Cardiac fibroblast (primary cell): ENCODE results near the gene PRH1.

Experiments
- DNase-seq, 2 donors: peaks; one replicate each; pipeline versions ENCODE4 v3.0.0 to v3.0.0-alpha.2; 2010; ENCODE audit warnings: low read depth in 2 of 2
- H3K4me3 ChIP-seq, 2 donors: replicated peaks in 1 of 2; 1 replicate in 1 of 2; 2 replicates in 1 of 2; pipeline ENCODE4 v1.5.1; 2011; ENCODE audit warnings: low read depth in 2 of 2, low read length in 2 of 2, mild to moderate bottlenecking in 2 of 2, moderate library complexity in 1 of 2
- TF ChIP-seq, protein P1 (sequence below): IDR thresholded peaks from one replicate; pipeline ENCODE4 v1.5.1; 2011; ENCODE audit warnings: low read depth, mild to moderate bottlenecking, low read length, inconsistent platforms

PRH1 gene

DNA sequence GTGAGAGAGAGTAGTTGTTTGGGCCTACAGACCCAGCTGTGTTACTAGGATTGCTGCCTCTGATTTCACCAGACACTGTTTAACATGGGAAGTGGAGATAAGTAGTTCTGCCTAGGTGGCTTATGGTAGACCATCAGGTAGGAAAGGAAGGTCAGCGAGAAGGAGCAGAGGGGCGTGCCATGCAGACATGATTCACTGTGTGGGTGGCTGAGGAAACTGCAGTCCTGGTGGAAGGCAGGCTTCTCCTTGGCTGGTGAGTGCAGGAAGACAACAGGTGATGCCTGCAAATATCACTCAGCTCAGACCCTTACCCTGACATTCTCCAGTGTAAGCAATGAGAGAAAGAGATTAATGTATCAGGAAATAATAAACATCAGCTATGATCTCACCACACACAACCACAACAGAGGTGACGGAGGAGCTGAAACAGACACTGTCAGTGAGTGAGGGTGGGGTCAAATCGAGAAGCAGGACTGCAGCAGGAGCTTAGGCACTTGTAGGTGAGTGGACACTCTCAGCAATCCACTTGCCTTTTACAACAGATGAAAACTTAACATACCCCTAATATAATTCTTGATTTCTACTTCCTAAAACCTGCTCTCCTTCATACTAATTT lies 32.7 kb downstream of the PRH1 start:
- TF ChIP-seq, protein P1, sequence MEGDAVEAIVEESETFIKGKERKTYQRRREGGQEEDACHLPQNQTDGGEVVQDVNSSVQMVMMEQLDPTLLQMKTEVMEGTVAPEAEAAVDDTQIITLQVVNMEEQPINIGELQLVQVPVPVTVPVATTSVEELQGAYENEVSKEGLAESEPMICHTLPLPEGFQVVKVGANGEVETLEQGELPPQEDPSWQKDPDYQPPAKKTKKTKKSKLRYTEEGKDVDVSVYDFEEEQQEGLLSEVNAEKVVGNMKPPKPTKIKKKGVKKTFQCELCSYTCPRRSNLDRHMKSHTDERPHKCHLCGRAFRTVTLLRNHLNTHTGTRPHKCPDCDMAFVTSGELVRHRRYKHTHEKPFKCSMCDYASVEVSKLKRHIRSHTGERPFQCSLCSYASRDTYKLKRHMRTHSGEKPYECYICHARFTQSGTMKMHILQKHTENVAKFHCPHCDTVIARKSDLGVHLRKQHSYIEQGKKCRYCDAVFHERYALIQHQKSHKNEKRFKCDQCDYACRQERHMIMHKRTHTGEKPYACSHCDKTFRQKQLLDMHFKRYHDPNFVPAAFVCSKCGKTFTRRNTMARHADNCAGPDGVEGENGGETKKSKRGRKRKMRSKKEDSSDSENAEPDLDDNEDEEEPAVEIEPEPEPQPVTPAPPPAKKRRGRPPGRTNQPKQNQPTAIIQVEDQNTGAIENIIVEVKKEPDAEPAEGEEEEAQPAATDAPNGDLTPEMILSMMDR = no peak
- no peak for DNase-seq
- H3K4me3 ChIP-seq = no peak overlapping the region

GRCh38 chr12:10849425-10849878 lies 34.6 kb downstream of the PRH1 start, which contains the start of gene PRR4:
Gene PRR4, minus strand, starts transcription at chr12:10849475. Its CDS starts 38 bp downstream, at chr12:10849437.
- TF ChIP-seq, protein P1 = no peak
- DNase-seq = peak in 1 of 2 donors; percentile 2
- H3K4me3 ChIP-seq = no peak within 1 kb of the TSS

DNA sequence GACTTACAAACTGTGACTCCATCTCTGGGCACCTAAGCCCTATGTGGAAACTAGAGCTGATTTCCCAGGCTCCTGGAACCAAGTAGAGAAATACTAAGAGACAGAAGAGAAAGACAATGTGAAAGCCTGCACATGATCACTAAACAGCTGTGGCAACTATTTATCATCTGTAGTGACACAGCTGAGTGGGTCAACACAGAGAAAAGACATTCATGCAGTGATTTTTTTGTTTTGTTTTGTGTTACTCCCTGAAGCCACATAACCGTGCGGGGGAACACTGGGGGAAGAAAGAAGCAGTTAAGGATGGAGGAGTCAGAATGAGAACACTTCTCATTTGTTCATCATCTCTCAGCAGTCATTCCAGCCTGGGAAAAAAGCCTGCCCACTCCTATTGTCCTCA lies 36.3 kb downstream of the PRH1 start:
- no peak overlapping the region for H3K4me3 ChIP-seq
- peak in 1 of 2 donors; percentile 2 for DNase-seq
- TF ChIP-seq, protein P1 = no peak

DNA sequence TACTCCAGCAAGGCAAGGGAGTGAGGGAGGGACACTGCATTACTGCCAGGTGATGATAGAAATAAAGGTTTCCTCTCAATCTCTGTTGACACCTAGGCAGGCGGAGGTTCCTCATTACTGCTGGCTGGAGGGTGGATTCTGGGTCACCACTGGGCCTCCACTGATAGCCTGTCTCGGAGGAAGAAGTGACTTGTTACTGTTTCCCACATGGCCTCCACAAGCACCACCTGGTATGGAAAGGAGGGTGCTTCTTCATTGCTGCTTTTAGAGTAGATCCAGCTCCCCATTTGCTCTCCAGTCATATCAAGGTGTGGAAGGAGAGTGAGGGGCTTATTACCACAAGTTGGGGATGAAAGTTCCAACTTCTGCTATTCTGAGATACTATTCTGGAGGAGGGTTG lies 41.2 kb downstream of the PRH1 start:
- H3K4me3 ChIP-seq = no peak overlapping the region
- TF ChIP-seq, protein P1 = no peak
- no peak for DNase-seq

DNA sequence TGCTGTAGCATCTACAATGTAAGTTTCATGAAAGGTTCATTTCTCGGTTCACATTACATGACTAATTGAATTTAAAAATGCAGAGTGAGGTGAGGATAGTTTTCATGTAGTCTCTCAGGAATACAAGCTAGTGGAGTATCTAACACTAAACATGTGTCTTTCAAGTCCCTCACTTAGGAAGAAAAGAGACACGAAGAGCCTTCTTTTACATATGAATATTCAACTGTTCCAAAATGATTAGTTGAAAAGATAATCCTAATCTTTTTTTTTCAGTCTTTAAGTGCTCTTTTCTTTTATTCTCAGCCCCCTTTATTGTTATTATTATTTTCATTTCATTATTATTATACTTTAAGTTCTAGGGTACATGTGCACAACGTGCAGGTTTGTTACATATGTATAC lies 45.6 kb downstream of the PRH1 start:
- H3K4me3 ChIP-seq = no peak overlapping the region
- TF ChIP-seq, protein P1 = no peak
- no peak for DNase-seq
